H1 (cell line): ENCODE measurements around the gene MSI2. TPM values are rescaled to one million over a fixed set of nuclear protein-coding genes. Genes with fewer than 3 reads are reported as not detected.
A peak's percentile ranks its signal among the peaks of the same experiment; 100 is the strongest.

Experiments used
- CTCF ChIA-PET: fragments of 300-600 bp; sonication (Branson Sonifier 250); formaldehyde crosslinking; loops from one replicate; lab custom pipeline; 2021; ENCODE audit not compliant: partially characterized antibody; lab: Charles Lee
- POLR2A ChIA-PET: fragments of 300-600 bp; sonication (Branson Sonifier 250); formaldehyde crosslinking; loops from one replicate; lab custom pipeline; 2021; ENCODE audit warnings: inconsistent platforms; ENCODE audit not compliant: partially characterized antibody; lab: Charles Lee
- DNase-seq, 2 experiments: peaks; one replicate each; pipeline versions ENCODE4 v3.0.0 to v3.0.0-alpha.2; 2010 to 2022; ENCODE audit warnings: low spot score in 2 of 2, low read depth in 1 of 2, mixed read lengths in 1 of 2
- FAIRE-seq: peaks from 2 replicates; lab custom pipeline; 2011; peaks lifted over from hg19 to GRCh38; lab: Jason Lieb, UNC
- H2AFZ ChIP-seq: 2 replicates; pipeline ENCODE4 v1.8.1; 2012; ENCODE audit warnings: low read length, inconsistent platforms
- H2AK5ac ChIP-seq: 2 replicates; pipeline ENCODE4 v1.6.1; 2013; ENCODE audit warnings: low read depth, low read length
- H2BK120ac ChIP-seq: replicated peaks from 2 replicates; pipeline ENCODE3; 2013; ENCODE audit warnings: low read depth, low read length, inconsistent platforms
- H2BK12ac ChIP-seq: 2 replicates; pipeline ENCODE4 v1.6.1; 2013; ENCODE audit warnings: low read depth, low read length
- H2BK15ac ChIP-seq: 2 replicates; pipeline ENCODE4 v1.6.1; 2013; ENCODE audit warnings: low read length
- H2BK20ac ChIP-seq: 2 replicates; pipeline ENCODE4 v1.6.1; 2013; ENCODE audit warnings: low read length
- H2BK5ac ChIP-seq: 2 replicates; pipeline ENCODE4 v1.6.1; 2013; ENCODE audit warnings: low read depth, low read length
- H3K14ac ChIP-seq: 2 replicates; pipeline ENCODE4 v1.6.1; 2013; ENCODE audit warnings: inconsistent platforms; ENCODE audit not compliant: insufficient read length
- H3K18ac ChIP-seq: 2 replicates; pipeline ENCODE4 v1.6.1; 2013; ENCODE audit warnings: low read length; ENCODE audit errors: extremely low read depth
- H3K23ac ChIP-seq: 2 replicates; pipeline ENCODE4 v1.6.1; 2013; ENCODE audit warnings: inconsistent platforms; ENCODE audit not compliant: insufficient read length
- H3K23me2 ChIP-seq: 2 replicates; pipeline ENCODE4 v1.6.1; 2013; ENCODE audit warnings: low read depth, low read length
- H3K27ac ChIP-seq: 2 replicates; pipeline ENCODE4 v1.6.1; 2011; ENCODE audit warnings: low read depth, low read length, inconsistent platforms
- H3K27me3 ChIP-seq, 4 experiments: replicated peaks in 1 of 4; 1 replicate in 1 of 4; 2 replicates in 3 of 4; pipeline versions ENCODE4 v1.6.1 to v1.8.1; 2011 to 2013; ENCODE audit warnings: low read length in 3 of 4, mild to moderate bottlenecking in 3 of 4, inconsistent platforms in 2 of 4, mixed read lengths in 2 of 4, moderate library complexity in 1 of 4; ENCODE audit not compliant: control insufficient read depth in 3 of 4, insufficient read depth in 3 of 4; ENCODE audit errors: extremely low read depth in 1 of 4
- H3K36me3 ChIP-seq, 4 experiments: 2 replicates each; pipeline versions ENCODE4 v1.6.1 to v1.8.1; 2011 to 2013; ENCODE audit warnings: mild to moderate bottlenecking in 4 of 4, low read length in 3 of 4, moderate library complexity in 2 of 4, control low read depth in 1 of 4, inconsistent platforms in 1 of 4; ENCODE audit not compliant: insufficient read depth in 4 of 4, control insufficient read depth in 2 of 4
- H3K4ac ChIP-seq: replicated peaks from 2 replicates; pipeline ENCODE3; 2013; ENCODE audit warnings: low read length, low read depth, mixed read lengths, inconsistent platforms; ENCODE audit not compliant: insufficient read length
- H3K4me1 ChIP-seq, 4 experiments: replicated peaks in 1 of 4; 1 replicate in 1 of 4; 2 replicates in 3 of 4; pipeline versions ENCODE4 v1.6.1 to v1.8.1; 2011 to 2013; ENCODE audit warnings: low read length in 3 of 4, inconsistent platforms in 2 of 4, mixed read lengths in 1 of 4; ENCODE audit not compliant: insufficient read depth in 4 of 4, control insufficient read depth in 3 of 4
- H3K4me2 ChIP-seq, 2 experiments: 2 replicates each; pipeline versions ENCODE4 v1.6.1 to v1.8.1; 2011 to 2013; ENCODE audit warnings: low read depth in 2 of 2, low read length in 2 of 2, control low read depth in 1 of 2, inconsistent platforms in 1 of 2, mild to moderate bottlenecking in 1 of 2; ENCODE audit not compliant: insufficient read depth in 1 of 2
- H3K4me3 ChIP-seq, 4 experiments: fragments of 200-600, 300-600 bp in 1 of 4; sonication (generic), shearing (Covaris generic), sonication (Bioruptor Twin) in 1 of 4; 2 replicates each; pipeline versions ENCODE4 v1.5.1 to v1.8.1; 2011 to 2016; ENCODE audit warnings: low read length in 4 of 4, low read depth in 3 of 4, control low read depth in 2 of 4, inconsistent platforms in 2 of 4, mild to moderate bottlenecking in 2 of 4, mixed read lengths in 1 of 4, moderate library complexity in 1 of 4; ENCODE audit not compliant: insufficient read depth in 2 of 4; ENCODE audit errors: extremely low read depth in 1 of 4
- H3K56ac ChIP-seq: replicated peaks from 2 replicates; pipeline ENCODE3; 2013; ENCODE audit warnings: low read depth, mild to moderate bottlenecking, mixed read lengths, low read length, inconsistent platforms; ENCODE audit not compliant: insufficient read length
- H3K79me1 ChIP-seq: 2 replicates; pipeline ENCODE4 v1.6.1; 2013; ENCODE audit warnings: low read depth, low read length, control low read depth
- H3K79me2 ChIP-seq, 2 experiments: 2 replicates each; pipeline versions ENCODE4 v1.6.1 to v1.8.1; 2012 to 2013; ENCODE audit warnings: low read length in 2 of 2, mild to moderate bottlenecking in 2 of 2, inconsistent platforms in 1 of 2; ENCODE audit not compliant: insufficient read depth in 2 of 2, control insufficient read depth in 1 of 2
- H3K9ac ChIP-seq, 4 experiments: replicated peaks in 1 of 4; 1 replicate in 1 of 4; 2 replicates in 3 of 4; pipeline versions ENCODE4 v1.6.1 to v1.8.1; 2011 to 2013; ENCODE audit warnings: low read depth in 3 of 4, low read length in 3 of 4, control low read depth in 2 of 4, mild to moderate bottlenecking in 2 of 4, moderate library complexity in 2 of 4, inconsistent platforms in 1 of 4; ENCODE audit errors: extremely low read depth in 1 of 4
- H3K9me3 ChIP-seq, 2 experiments: 2 replicates each; pipeline versions ENCODE4 v1.6.1 to v1.8.1; 2012 to 2013; ENCODE audit warnings: mild to moderate bottlenecking in 2 of 2, moderate library complexity in 2 of 2, control low read depth in 1 of 2, inconsistent platforms in 1 of 2, low read depth in 1 of 2, low read length in 1 of 2, mixed read lengths in 1 of 2; ENCODE audit not compliant: insufficient read depth in 2 of 2
- H4K20me1 ChIP-seq, 2 experiments: replicated peaks in 1 of 2; 2 replicates each; pipeline versions ENCODE3 to v1.8.1; 2011 to 2013; ENCODE audit warnings: inconsistent platforms in 2 of 2, low read length in 2 of 2, mild to moderate bottlenecking in 1 of 2; ENCODE audit not compliant: insufficient read depth in 2 of 2, control insufficient read depth in 1 of 2
- H4K5ac ChIP-seq: 2 replicates; pipeline ENCODE4 v1.6.1; 2013; ENCODE audit warnings: low read length, low read depth, mixed read lengths, inconsistent platforms; ENCODE audit not compliant: insufficient read length
- H4K8ac ChIP-seq: 2 replicates; pipeline ENCODE4 v1.8.0; 2013; ENCODE audit warnings: mild to moderate bottlenecking, moderate library complexity, low read length, inconsistent platforms; ENCODE audit not compliant: insufficient read depth; ENCODE audit errors: extremely low read depth
- H4K91ac ChIP-seq: replicated peaks from 2 replicates; pipeline ENCODE3; 2013; ENCODE audit warnings: low read length, mixed read lengths, inconsistent platforms; ENCODE audit not compliant: insufficient read length
- CTBP2 ChIP-seq: IDR thresholded peaks from 2 replicates; pipeline ENCODE4 v1.7.0; 2011; ENCODE audit warnings: borderline replicate concordance, mild to moderate bottlenecking, moderate library complexity, mixed read lengths, low read length; ENCODE audit not compliant: insufficient read depth, insufficient read length
- TEAD4 ChIP-seq: IDR thresholded peaks from 2 replicates; pipeline ENCODE4 v1.6.1; 2012; ENCODE audit warnings: low read depth, low read length, inconsistent platforms, mixed read lengths
- WGBS, 2 experiments: shearing (Covaris generic) in 1 of 2; methylation state at CpG; one replicate each; pipeline versions ENCODE4 v1.1.6 to v1.1.7; 2013 to 2015; ENCODE audit warnings: low lambda C conversion rate in 2 of 2, mixed read lengths in 2 of 2, inconsistent platforms in 1 of 2, low coverage in 1 of 2, missing lambda C conversion rate in 1 of 2; ENCODE audit not compliant: insufficient replicate concordance in 2 of 2, insufficient coverage in 1 of 2, insufficient read length in 1 of 2; ENCODE audit errors: extremely low coverage in 1 of 2, missing lambda C conversion rate in 1 of 2; 5-methylcytosine and 5-hydroxymethylcytosine counted together
- polyA plus RNA-seq, 7 experiments: library from polyadenylated mRNA; depleted of rRNA in 3 of 7; stranded (reverse) in 5 of 7; unstranded in 2 of 7; fragments of >200 nt in 5 of 7; fragments of 200-250 nt in 2 of 7; gene quantifications; 1 replicate in 5 of 7; 2 replicates in 1 of 7; 4 replicates in 1 of 7; pipeline versions ENCODE4 v1.2.1 to v1.2.3, GENCODE V29; 2011 to 2013; ENCODE audit warnings: missing spikeins in 2 of 7, mixed read lengths in 2 of 7
- total RNA-seq: library from RNA; stranded (reverse); fragmentation: NEBNext Ultra II Directional; extraction: Animal tissue kit (Norgen Biotek cat#: 25700); gene quantifications from 2 replicates; pipeline ENCODE4 v1.2.1, GENCODE V29; 2021

Gene MSI2
- total and polyA plus RNA-seq, 2 of the 8 experiments (the other 6 are each of a cell fraction or from before 2014, with no cell fraction given), result 36.7 to 80.6 TPM

GRCh38 chr17:57391857-57392471 is 135.6 kb downstream of the MSI2 start:
- H4K8ac ChIP-seq, result no peak overlapping the region
- peaks cover 9% of the 10 kb centered on the region for H3K79me1 ChIP-seq
- no peak overlapping the region for H3K14ac ChIP-seq
- peaks cover 0 to 4% of the 10 kb centered on the region in 2 experiments for H4K20me1 ChIP-seq
- no peak for FAIRE-seq
- no peak overlapping the region for H2AFZ ChIP-seq
- no peak overlapping the region for H3K9ac ChIP-seq
- no peak overlapping the region for H3K56ac ChIP-seq
- no peak overlapping the region for H3K18ac ChIP-seq
- peaks cover 0 to 5% (median 2%) of the 10 kb centered on the region in 4 experiments; a peak in 2 of 8 replicates for H3K36me3 ChIP-seq
- H3K4me1 ChIP-seq, result peaks cover 10 to 21% (median 16%) of the 10 kb centered on the region in 4 experiments
- peak; percentile 47 for TF ChIP-seq CTBP2
- TF ChIP-seq TEAD4, result no peak
- H2BK15ac ChIP-seq, result no peak overlapping the region
- no peak overlapping the region for H4K91ac ChIP-seq
- peaks cover 6 to 12% of the 10 kb centered on the region in 2 experiments for H3K9me3 ChIP-seq
- H2BK120ac ChIP-seq, result no peak overlapping the region
- H3K79me2 ChIP-seq, result peaks cover 0 to 67% of the 10 kb centered on the region in 2 experiments; a peak in 2 of 4 replicates
- no peak overlapping the region for H3K4ac ChIP-seq
- 66% methylated on average over 11 of the region's 11 CpGs; no CpG with 5 or more reads in 1 of the 2 experiments for WGBS, 2 experiments
- no peaks in the 10 kb centered on the region; the same call in 1 of the 2 replicates for H3K23me2 ChIP-seq
- no peak overlapping the region for H2AK5ac ChIP-seq
- no peak overlapping the region for H2BK12ac ChIP-seq
- H3K23ac ChIP-seq, result no peak overlapping the region
- CTCF ChIA-PET, result interaction anchor here (0.9 to 1.2 kb wide), 4 partner anchors 11 to 149 kb away, joined by 3 to 4 read pairs (median 3); no protein-coding TSS in a partner anchor
- POLR2A ChIA-PET, result no interaction called here
- no peak overlapping the region for H4K5ac ChIP-seq
- no peak overlapping the region for H2BK5ac ChIP-seq
- H3K4me3 ChIP-seq, result no peak overlapping the region; a peak in 1 of 8 replicates
- 0 out of 4 replicates have a peak overlapping the region, but pooled peaks of 1 of the 2 experiments have one; percentile 25 for H3K4me2 ChIP-seq
- H2BK20ac ChIP-seq, result no peak overlapping the region
- H3K27ac ChIP-seq, result no peak overlapping the region
- H3K27me3 ChIP-seq, result no peaks in the 10 kb centered on the region
- DNase-seq, result no peak
